Hypothalamus (tissue), 51 donors: Measurements from ENCODE around the gene MS4A4E.
"Not testable (repeated sequence)": the region's sequence is repeated elsewhere in the genome, so short reads cannot be mapped to it uniquely, and the experiment has no call there.

Experiments
- DNase-seq, 51 donors: peaks; one replicate each; lab custom pipeline; 2025; lab: John Stamatoyannopoulos, UW

The MS4A4E gene

DNA sequence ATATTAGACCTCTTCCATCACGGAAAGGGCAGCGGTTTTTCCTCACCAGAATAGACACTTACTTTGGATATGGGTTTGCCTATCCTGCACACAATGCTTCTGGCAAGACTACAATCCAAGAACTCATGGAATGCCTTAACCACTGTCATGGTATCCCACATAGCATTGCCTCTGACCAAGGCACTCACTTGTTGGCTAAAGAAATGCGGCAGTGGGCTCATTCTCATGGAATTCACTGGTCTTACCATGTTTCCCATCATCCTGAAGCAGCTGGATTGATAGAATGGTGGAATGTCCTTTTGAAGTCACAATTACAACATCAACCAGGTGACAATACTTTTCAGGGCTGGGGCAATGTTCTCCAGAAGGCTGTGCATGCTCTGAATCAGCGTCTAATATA, 20.8 kb downstream of the MS4A4E start:
- DNase-seq: no peak

DNA sequence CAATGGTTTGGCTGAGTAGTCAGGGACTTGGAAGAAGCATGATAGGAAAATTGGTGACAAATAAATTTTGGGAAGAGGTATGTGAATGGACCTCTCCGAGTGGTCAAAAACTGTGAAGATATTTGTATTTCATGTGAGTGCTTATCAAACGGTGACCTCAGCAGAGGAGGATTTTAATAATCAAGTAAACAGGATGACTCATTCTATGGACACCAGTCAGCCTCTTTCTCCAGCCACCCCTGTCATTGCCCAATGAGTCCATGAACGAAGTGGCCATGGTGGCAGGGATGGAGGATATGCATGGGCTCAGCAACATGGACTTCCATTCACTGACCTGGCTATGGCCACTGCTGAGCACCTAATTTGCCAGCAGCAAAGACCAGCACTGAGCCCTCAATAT, 21.2 kb downstream of the MS4A4E start:
- no peak for DNase-seq

DNA sequence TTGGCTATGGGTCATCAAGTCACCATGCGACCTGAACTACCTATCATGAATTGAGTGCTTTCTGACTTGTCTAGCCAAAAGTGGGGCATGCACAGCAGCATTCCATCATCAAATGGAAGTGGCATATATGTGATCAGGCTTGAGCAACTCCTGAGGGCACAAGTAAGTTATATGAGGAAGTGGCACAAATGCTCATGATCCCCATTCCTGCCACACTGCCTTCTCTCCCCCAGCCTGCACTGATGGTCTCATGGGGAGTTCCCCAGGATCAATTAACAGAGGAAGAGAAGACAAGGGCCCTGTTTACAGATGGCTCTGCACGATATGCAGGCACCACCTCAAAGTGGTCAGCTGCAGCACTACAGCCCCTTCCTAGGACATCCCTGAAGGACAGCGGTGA, 21.8 kb downstream of the MS4A4E start:
- DNase-seq: no peak

DNA sequence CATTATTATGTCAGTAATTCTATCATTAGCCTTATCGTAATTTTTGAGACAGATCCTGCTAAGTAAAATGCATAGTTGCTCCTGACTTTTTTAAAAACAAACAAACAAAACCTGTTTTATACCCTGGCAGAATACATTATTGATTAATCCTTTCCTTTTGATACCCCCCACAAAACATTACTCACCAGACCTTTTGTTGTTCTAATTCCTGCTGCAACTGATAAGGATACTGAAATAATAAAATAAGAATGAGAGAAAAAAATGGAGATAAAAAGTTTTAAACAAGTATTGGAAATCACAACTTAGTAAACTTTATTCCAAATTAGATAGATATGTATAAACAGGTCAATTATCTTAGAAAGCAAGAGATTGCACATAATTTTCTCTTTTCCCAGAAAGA, 28.6 kb downstream of the MS4A4E start:
- no peak for DNase-seq

DNA sequence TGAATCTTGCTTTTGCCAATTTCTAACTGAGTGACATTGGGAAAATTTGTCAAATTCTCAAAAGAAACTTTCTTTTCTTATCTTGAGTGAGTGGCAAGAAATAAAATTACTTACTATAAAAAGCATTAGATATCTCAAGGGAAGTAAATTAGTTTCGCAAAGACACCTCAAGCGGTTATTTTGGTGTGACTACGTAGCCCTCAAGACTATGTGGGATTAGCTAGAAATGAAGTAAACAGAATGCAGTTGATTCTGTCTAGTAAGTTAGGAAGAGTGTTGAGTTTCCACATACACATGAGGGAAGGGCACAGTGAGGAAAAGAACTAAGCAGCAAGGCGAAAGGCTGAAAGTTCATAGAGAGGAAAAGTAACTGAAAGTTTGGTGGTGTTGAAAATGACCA, 31.7 kb downstream of the MS4A4E start:
- no peak for DNase-seq

GRCh38 chr11:60209977-60210376, 33.0 kb downstream of the MS4A4E start:
- no peak for DNase-seq

DNA sequence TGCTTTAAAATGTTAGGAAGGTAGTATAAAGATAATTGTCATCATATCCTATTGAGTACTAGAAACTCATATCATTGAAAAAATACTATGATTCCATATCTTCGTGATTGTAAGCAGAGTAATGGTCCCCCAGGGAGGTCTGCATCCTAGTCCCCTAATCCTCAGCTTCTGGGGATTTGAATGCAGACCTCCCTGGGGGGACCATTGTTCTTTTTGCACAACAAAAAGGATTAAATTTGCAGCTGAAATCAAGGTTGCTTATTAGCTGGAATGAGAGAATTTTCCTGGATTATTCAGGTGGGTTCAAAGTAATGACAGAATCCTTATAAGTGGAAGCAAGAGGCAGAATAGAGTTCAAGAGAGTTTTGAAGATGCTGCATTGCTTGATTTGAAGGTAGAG, 34.0 kb downstream of the MS4A4E start:
- no peak for DNase-seq

DNA sequence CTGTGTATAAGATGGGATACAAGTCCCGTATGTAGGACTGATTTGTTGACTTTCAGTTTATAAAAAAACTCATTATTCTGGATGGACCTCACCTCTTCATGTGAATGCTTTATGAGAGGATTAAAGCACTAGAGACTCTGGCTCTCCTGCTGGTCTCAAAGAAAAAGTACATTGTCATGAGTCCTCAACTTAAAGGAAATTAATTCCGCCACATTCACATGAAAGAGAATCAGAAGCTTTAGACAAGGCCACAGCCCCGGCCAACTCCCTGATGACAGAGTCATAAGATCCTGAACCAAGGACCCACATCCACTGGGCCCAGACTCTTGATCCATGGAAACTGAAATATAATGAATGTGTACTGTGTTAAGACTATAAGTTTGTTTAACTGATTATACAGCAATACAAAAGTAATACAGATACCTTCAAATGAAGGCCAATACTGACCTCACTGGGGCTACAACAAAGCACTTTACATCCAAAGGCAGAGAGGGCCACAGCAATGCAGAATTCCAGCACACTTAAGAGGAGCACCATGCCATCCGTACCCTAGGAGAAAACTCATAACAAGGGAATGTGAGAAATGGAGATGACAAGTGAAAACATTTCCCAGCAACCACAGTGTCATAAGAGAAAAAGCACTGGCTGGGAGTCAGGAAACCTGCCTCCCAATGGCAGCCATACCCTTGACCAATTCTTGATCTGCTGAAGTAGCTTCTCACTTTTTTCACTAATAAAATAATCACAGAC, 34.6 kb downstream of the MS4A4E start:
- DNase-seq: no peak

DNA sequence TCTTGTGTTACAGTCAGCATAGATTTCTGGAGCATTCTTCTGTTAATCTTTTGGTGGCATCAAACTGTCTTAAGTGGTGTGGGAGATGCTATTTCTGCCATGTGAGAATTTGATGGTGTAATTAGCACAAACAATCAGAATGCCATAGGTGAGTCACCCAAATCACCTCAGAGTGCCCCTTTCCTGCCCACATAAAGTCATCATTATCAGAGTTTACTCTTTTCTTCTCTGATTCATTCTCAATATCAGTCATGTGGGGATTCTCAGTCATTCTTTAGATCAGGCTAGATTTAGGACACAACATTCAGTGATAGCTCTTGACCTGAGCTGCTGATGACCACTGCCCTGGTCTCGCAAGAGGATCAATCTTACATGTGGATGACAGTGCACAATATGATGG, 36.3 kb downstream of the MS4A4E start:
- no peak for DNase-seq

- DNase-seq: no peak
These were observed 38.0 kb downstream of the MS4A4E start for GRCh38 chr11:60204922-60205321.

- not testable (repeated sequence) for DNase-seq
These were observed 41.6 kb downstream of the MS4A4E start for GRCh38 chr11:60201334-60201733.

GRCh38 chr11:60197442-60197841, 45.5 kb downstream of the MS4A4E start:
- no peak for DNase-seq

- no peak for DNase-seq
These were observed 47.0 kb downstream of the MS4A4E start for GRCh38 chr11:60195923-60196368.

GRCh38 chr11:60194511-60194910, 48.4 kb downstream of the MS4A4E start:
- no peak for DNase-seq

DNA sequence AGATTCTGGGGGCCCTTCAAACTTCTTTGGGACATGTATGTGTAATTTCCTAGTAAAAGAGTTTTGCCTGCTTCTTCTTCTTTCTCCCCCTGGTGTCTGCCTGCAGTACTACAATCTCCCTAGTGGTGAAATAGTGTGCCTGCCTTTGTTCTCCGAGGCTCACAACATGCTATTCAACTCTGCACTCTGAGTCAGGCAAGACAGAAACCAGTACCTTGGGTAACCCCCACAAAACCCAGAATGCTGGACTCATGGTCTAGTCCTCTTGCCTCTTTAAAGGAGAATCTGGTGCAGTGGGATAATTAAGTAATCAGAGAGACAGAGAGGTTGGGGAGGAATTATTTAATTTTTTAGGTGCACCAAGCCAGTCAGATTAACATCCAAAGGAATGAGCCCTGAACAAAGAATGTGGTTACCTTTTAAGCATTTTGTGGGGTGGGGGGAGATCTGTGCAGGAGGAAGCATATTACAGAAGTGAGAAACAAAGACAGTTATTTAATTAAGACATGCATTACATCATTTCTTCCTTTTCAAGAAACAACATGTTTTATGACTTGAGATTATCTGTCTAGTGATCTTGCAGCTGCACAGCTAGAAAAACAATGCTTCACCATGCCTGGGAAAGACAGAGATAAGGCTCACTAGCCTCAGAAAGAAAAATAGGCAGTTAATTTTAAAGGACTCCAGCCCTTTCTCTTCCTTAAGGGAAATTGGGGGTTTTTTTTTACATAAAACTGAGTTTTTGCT, 49.1 kb downstream of the MS4A4E start:
- DNase-seq: peak in 13 of 51 donors; percentile 3 to 46 (median 20)

DNA sequence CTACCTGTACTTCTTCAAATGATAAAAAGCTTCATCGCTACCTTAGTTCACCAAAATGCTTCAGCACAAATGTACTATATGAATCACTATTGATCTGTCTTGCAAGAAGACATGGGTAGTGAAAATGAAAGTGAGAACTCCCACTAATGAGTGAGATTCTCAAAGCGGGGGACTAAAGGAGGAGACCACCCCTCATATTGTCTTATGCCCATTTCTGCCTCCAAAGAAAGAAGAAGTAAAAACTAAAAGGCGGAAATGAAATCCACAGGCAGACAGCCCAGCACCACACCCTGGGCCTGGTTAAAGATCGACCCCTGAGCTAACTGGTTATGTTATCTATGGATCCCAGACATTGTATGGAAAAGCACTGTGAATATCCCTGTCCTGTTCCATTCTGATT, 50.4 kb downstream of the MS4A4E start:
- not testable (repeated sequence) for DNase-seq

DNA sequence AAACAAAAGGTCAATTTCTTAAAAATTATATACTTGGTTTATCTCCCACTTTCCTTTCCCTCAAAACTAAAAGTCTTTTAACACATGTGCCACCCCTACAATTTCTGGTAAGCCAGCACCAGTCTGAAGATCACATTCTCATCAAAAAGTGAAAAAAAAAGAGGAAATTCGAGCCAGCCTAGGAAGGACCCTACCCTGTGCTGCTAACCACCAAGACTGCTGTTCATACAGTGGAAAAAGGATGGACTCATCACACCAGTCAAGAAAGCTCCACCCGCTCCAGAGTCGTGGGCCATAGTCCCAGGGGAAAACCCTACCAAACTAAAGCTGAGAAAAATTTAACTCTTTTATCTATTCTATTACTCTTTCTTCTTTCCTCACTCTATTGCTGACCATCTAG, 54.5 kb downstream of the MS4A4E start:
- DNase-seq: not testable (repeated sequence)

DNA sequence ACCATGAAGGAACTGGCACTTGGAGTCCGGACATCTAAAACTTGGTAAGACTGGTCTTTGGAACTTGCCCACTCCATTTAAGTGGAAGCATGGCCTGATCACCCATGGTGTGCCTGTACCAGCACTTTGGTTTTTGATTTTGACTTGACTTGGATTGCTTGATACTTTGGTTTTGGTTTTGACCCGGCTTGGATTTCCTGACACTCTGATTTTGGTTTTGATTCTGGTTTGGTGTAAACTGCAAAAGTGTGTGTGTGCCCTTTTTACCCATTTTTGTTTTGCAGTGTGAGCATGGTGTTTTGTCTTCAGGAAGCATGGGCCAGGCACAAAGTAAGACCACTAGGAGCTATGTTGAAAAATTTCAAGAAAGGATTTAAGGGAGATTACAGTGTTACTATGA, 56.8 kb downstream of the MS4A4E start:
- DNase-seq: not testable (repeated sequence)

DNA sequence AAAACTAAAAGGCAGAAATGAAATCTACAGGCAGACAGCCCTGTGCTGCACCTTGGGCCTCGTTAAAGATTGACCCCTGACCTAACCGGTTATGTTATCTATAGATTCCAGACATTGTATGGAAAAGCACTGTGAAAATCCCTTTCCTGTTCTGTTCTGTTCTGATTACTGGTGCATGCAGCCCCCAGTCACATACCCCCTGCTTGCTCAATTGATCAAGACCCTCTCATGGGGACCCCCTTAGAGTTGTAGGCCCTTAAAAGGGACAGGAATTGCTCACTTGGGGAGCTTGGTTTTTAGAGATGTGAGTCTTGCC, 57.5 kb downstream of the MS4A4E start:
- not testable (repeated sequence) for DNase-seq

- no peak for DNase-seq
These were observed 58.0 kb downstream of the MS4A4E start for GRCh38 chr11:60184824-60185511.

GRCh38 chr11:60183591-60184205, 59.2 kb downstream of the MS4A4E start:
- peak in 3 of 51 donors; percentile 1 to 32 (median 1) for DNase-seq
